ENCODE results near the gene FBXO33.

FBXO33 gene

DNA sequence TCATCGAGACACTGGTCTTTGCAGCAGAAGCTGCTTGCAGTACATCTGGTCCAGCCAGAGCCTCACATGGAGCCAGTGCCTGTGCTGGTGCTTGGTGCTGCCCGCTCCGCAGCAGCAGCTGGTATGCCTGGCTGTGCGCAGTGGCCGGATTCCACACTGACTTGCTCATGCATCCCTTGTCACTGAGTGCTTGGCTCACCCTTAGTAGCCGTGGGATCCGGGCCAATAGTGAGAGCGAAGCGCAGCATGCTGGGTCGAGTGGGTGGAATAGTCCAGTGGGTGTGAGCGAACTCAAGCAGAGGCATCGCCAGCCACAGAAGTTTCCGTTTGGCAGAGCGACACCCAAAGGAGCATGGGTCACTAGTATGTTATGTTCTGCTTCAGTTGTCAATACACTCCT lies 10.1 kb upstream of the FBXO33 start:
- Histone ChIP-seq H3K9ac (no peak overlapping the region), H3K4me1 (ENCODE audit: low read depth, poor library complexity, severe bottlenecking) (peaks cover 23% of the 10 kb centered on the region), H3K27ac (no peak overlapping the region), H3K79me2 (ENCODE audit: insufficient read depth, low read depth) (no peaks in the 10 kb centered on the region), H3K4me2 (no peak overlapping the region), H3K4me3 (IDR thresholded peaks at IDR 0.05; ENCODE audit: insufficient read depth, low read depth, low read length) (no peak overlapping the region), H3K27me3 (ENCODE audit: insufficient read depth, low read depth) (no peaks in the 10 kb centered on the region), H2AFZ (ENCODE audit: low read depth) (no peak overlapping the region), H4K20me1 (ENCODE audit: insufficient read depth) (no peaks in the 10 kb centered on the region), H3K36me3 (ENCODE audit: insufficient read depth) (no peaks in the 10 kb centered on the region)
- TF ChIP-seq, protein P1, sequence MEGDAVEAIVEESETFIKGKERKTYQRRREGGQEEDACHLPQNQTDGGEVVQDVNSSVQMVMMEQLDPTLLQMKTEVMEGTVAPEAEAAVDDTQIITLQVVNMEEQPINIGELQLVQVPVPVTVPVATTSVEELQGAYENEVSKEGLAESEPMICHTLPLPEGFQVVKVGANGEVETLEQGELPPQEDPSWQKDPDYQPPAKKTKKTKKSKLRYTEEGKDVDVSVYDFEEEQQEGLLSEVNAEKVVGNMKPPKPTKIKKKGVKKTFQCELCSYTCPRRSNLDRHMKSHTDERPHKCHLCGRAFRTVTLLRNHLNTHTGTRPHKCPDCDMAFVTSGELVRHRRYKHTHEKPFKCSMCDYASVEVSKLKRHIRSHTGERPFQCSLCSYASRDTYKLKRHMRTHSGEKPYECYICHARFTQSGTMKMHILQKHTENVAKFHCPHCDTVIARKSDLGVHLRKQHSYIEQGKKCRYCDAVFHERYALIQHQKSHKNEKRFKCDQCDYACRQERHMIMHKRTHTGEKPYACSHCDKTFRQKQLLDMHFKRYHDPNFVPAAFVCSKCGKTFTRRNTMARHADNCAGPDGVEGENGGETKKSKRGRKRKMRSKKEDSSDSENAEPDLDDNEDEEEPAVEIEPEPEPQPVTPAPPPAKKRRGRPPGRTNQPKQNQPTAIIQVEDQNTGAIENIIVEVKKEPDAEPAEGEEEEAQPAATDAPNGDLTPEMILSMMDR (conservative IDR thresholded peaks at IDR 0.05; ENCODE audit: low read depth, low read length), result no peak

DNA sequence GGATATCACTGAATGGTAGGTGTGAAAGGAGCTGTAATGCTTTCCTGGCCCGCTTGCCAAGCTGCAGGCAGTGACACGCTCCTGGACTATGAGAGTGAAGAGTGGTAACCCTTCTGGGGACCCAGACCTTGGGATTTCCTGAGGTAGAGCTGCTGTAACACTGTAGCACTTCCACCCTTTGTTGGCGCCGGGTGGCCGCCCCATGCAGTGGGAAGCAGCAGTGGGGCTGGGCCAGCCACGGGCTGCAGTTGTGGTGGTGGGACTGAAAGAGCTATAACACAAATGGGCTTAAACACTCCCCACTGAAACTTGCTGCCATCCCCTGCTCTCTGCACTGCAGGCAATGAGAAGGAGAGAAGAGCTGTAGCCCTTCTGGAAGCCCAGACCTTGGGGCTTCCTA lies 9.6 kb upstream of the FBXO33 start:
- H3K4me1 ChIP-seq (ENCODE audit: low read depth, poor library complexity, severe bottlenecking), result peaks cover 18% of the 10 kb centered on the region
- H3K79me2 ChIP-seq (ENCODE audit: insufficient read depth, low read depth), result no peaks in the 10 kb centered on the region
- H3K27me3 ChIP-seq (ENCODE audit: insufficient read depth, low read depth), result no peaks in the 10 kb centered on the region
- H3K27ac ChIP-seq, result no peak overlapping the region
- no peaks in the 10 kb centered on the region for H3K36me3 ChIP-seq (ENCODE audit: insufficient read depth)
- H2AFZ ChIP-seq (ENCODE audit: low read depth), result no peak overlapping the region
- H4K20me1 ChIP-seq (ENCODE audit: insufficient read depth), result no peaks in the 10 kb centered on the region
- TF ChIP-seq, protein P1 (conservative IDR thresholded peaks at IDR 0.05; ENCODE audit: low read depth, low read length), result no peak
- no peak overlapping the region for H3K4me2 ChIP-seq
- H3K9ac ChIP-seq, result no peak overlapping the region
- H3K4me3 ChIP-seq (IDR thresholded peaks at IDR 0.05; ENCODE audit: insufficient read depth, low read depth, low read length), result no peak overlapping the region

- H3K79me2 ChIP-seq (ENCODE audit: insufficient read depth, low read depth), result no peaks in the 10 kb centered on the region
- TF ChIP-seq, protein P1 (conservative IDR thresholded peaks at IDR 0.05; ENCODE audit: low read depth, low read length), result no peak
- no peak overlapping the region for H3K4me3 ChIP-seq (IDR thresholded peaks at IDR 0.05; ENCODE audit: insufficient read depth, low read depth, low read length)
- H3K9ac ChIP-seq, result no peak overlapping the region
- no peak overlapping the region for H3K4me2 ChIP-seq
- no peak overlapping the region for H3K27ac ChIP-seq
- H3K36me3 ChIP-seq (ENCODE audit: insufficient read depth), result no peaks in the 10 kb centered on the region
- no peaks in the 10 kb centered on the region for H4K20me1 ChIP-seq (ENCODE audit: insufficient read depth)
- no peak overlapping the region for H2AFZ ChIP-seq (ENCODE audit: low read depth)
- no peaks in the 10 kb centered on the region for H3K27me3 ChIP-seq (ENCODE audit: insufficient read depth, low read depth)
- H3K4me1 ChIP-seq (ENCODE audit: low read depth, poor library complexity, severe bottlenecking), result peaks cover 10% of the 10 kb centered on the region
Observed at GRCh38 chr14:39440975-39441374, 8.7 kb upstream of the FBXO33 start.

DNA sequence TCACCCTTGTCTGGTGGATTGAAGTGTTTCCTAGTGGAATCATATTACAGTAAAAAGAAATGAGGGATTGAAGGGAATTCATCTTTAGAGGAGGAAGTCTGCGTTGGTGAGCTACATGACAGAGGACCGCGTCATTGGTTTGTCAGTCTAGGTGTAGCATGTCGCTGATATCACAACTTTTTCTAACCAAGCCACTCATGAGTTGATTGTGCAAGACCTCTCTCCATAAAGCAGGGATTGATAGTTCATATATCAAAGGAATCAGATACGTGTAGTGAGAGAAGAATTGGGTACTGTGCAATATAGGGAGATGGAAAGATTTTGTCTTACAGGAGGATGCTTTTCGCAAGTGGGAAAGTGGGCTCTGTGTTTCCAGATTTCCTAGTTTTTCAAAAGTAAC lies 3.0 kb upstream of the FBXO33 start:
- H4K20me1 ChIP-seq (ENCODE audit: insufficient read depth), result no peaks in the 10 kb centered on the region
- H3K4me3 ChIP-seq (IDR thresholded peaks at IDR 0.05; ENCODE audit: insufficient read depth, low read depth, low read length), result no peak overlapping the region
- no peak overlapping the region for H3K4me2 ChIP-seq
- H3K27ac ChIP-seq, result no peak overlapping the region
- no peak overlapping the region for H2AFZ ChIP-seq (ENCODE audit: low read depth)
- TF ChIP-seq, protein P1 (conservative IDR thresholded peaks at IDR 0.05; ENCODE audit: low read depth, low read length), result no peak
- H3K36me3 ChIP-seq (ENCODE audit: insufficient read depth), result no peaks in the 10 kb centered on the region
- H3K79me2 ChIP-seq (ENCODE audit: insufficient read depth, low read depth), result peaks cover 13% of the 10 kb centered on the region
- no peak overlapping the region for H3K9ac ChIP-seq
- no peaks in the 10 kb centered on the region for H3K27me3 ChIP-seq (ENCODE audit: insufficient read depth, low read depth)
- H3K4me1 ChIP-seq (ENCODE audit: low read depth, poor library complexity, severe bottlenecking), result peaks cover 11% of the 10 kb centered on the region
